ENCODE data around the gene CDH8. TPM values are rescaled to one million over a fixed set of nuclear protein-coding genes. Genes with fewer than 3 reads are reported as not detected.

Gene CDH8
- total and polyA plus RNA-seq, 2 of the 4 experiments (the other 2 are of a cell fraction) = not detected

GRCh38 chr16:61885343-61885742 is 150.9 kb downstream of the CDH8 start:
- no CpG with 5 or more reads among the region's 6 CpGs for WGBS, 2 experiments (ENCODE audit: extremely low coverage in 2 of 2, insufficient read length in 1 of 2)
- CTCF ChIA-PET = no interaction called here
- Histone ChIP-seq H3K14ac (replicated peaks; ENCODE audit: low read depth, low read length) (no peak overlapping the region), H2BK5ac (ENCODE audit: low read depth, low read length, poor library complexity, severe bottlenecking) (no peak overlapping the region), H3K4ac (ENCODE audit: low read depth, low read length) (no peak overlapping the region), H3K23ac (ENCODE audit: low read depth, low read length) (no peak overlapping the region), H3K56ac (ENCODE audit: extremely low read depth, insufficient read depth, low read length) (no peak overlapping the region), H3K4me2 (ENCODE audit: low read depth, low read length) (no peak overlapping the region), H3K36me3 (ENCODE audit: control insufficient read depth, insufficient read depth, low read length) (no peaks in the 10 kb centered on the region), H4K91ac (ENCODE audit: insufficient read depth, low read depth, low read length) (no peak overlapping the region), H3K4me1 (ENCODE audit: control insufficient read depth, insufficient read depth, low read length) (no peaks in the 10 kb centered on the region), H3K27me3 (ENCODE audit: control insufficient read depth, insufficient read depth, low read length) (no peaks in the 10 kb centered on the region), H3K79me1 (ENCODE audit: low read depth in 1 of 2, low read length in 2 of 2) (no peaks in the 10 kb centered on the region), H3K27ac (ENCODE audit: insufficient read depth, low read length) (no peak overlapping the region), H4K8ac (ENCODE audit: low read depth in 2 of 2, low read length in 2 of 2) (no peak overlapping the region), H2BK120ac (ENCODE audit: low read depth, low read length) (no peak overlapping the region), H3K9ac (ENCODE audit: low read depth, low read length) (no peak overlapping the region), H3K9me3 (ENCODE audit: control insufficient read depth, insufficient read depth, low read length) (peaks cover 9% of the 10 kb centered on the region), H3K4me3 (ENCODE audit: insufficient read depth, low read depth, low read length) (no peak overlapping the region), H2BK15ac (ENCODE audit: low read depth, low read length) (no peak overlapping the region), H2AFZ (replicated peaks; ENCODE audit: low read length, poor library complexity) (no peak overlapping the region), H4K5ac (ENCODE audit: low read depth, low read length) (no peak overlapping the region), H2BK20ac (ENCODE audit: low read depth, low read length) (no peak overlapping the region), H2AK9ac (replicated peaks; ENCODE audit: low read depth, low read length, poor library complexity) (no peak overlapping the region), H3K18ac (ENCODE audit: low read depth, low read length) (no peak overlapping the region), H3K9me1 (ENCODE audit: insufficient read depth, low read length) (no peaks in the 10 kb centered on the region), H4K20me1 (ENCODE audit: insufficient read depth, low read length) (no peaks in the 10 kb centered on the region), H2AK5ac (ENCODE audit: low read depth, low read length) (no peak overlapping the region)
- dilution Hi-C loops (cut with HindIII; ENCODE audit: low sequenced_read_pairs, unreplicated experiment) = no loop called here
- ATAC-seq (ENCODE audit: low read depth) (no peak), DNase-seq (no peak)
- in situ Hi-C loops (cut with MboI; ENCODE audit: low sequenced_read_pairs) = no loop called here
- intact Hi-C loops (cut with micrococcal nuclease) = no loop called here
- no peak for TF ChIP-seq RAD21 (IDR thresholded peaks at IDR 0.05; ENCODE audit: low read length)
- no peak for TF ChIP-seq RCOR1 (IDR thresholded peaks at IDR 0.05; ENCODE audit: insufficient replicate concordance, low read length)
- TF ChIP-seq SMC3 (IDR thresholded peaks at IDR 0.05; ENCODE audit: low read depth, low read length) = no peak
- no peak for TF ChIP-seq RFX5 (IDR thresholded peaks at IDR 0.05; ENCODE audit: low read depth, low read length)
- no peak for TF ChIP-seq CTCF (conservative IDR thresholded peaks at IDR 0.05; ENCODE audit: low read depth, low read length)
- TF ChIP-seq FOS (IDR thresholded peaks at IDR 0.05; ENCODE audit: low read depth, low read length) = no peak
- TF ChIP-seq BHLHE40 (IDR thresholded peaks at IDR 0.05; ENCODE audit: low read depth, low read length) = no peak
- no peak for TF ChIP-seq NFE2L2 (IDR thresholded peaks at IDR 0.05; ENCODE audit: low read depth, low read length)
- TF ChIP-seq CHD1 (IDR thresholded peaks at IDR 0.05; ENCODE audit: low read depth, low read length) = no peak
- TF ChIP-seq MAFK (IDR thresholded peaks at IDR 0.05; ENCODE audit: low read depth, low read length) = no peak
- BruUV-seq (replicated peaks) = no TSS peak
- POLR2A ChIA-PET (ENCODE audit: unreplicated experiment) = no interaction called here
